Adipocyte (in vitro differentiated cells): Measurements from ENCODE around the gene UBA1.
"Not testable (repeated sequence)": the region's sequence is repeated elsewhere in the genome, so short reads cannot be mapped to it uniquely, and the experiment has no call there.

ENCODE experiments used
- DNase-seq: peaks from one replicate; pipeline ENCODE4 v3.0.0-alpha.2; 2015; ENCODE audit warnings: low read depth
- H3K27me3 ChIP-seq: replicated peaks from 2 replicates; pipeline ENCODE4 v1.7.0; 2013; ENCODE audit warnings: mild to moderate bottlenecking, low read length, moderate library complexity; ENCODE audit not compliant: control insufficient read depth, insufficient read depth
- H3K36me3 ChIP-seq: 2 replicates; pipeline ENCODE4 v1.7.0; 2013; ENCODE audit warnings: low read length, mild to moderate bottlenecking, moderate library complexity; ENCODE audit not compliant: control insufficient read depth, insufficient read depth, severe bottlenecking
- H3K4me1 ChIP-seq: 2 replicates; pipeline ENCODE4 v1.7.0; 2013; ENCODE audit warnings: mild to moderate bottlenecking, low read length, moderate library complexity; ENCODE audit not compliant: control insufficient read depth, insufficient read depth
- H3K4me3 ChIP-seq: 2 replicates; pipeline ENCODE4 v1.7.0; 2013; ENCODE audit warnings: mild to moderate bottlenecking, low read length, moderate library complexity
- H3K9ac ChIP-seq: 2 replicates; pipeline ENCODE4 v1.7.0; 2013; ENCODE audit warnings: mild to moderate bottlenecking, low read length, moderate library complexity
- H3K9me3 ChIP-seq: 2 replicates; pipeline ENCODE4 v1.7.0; 2013; ENCODE audit warnings: mild to moderate bottlenecking, low read length, moderate library complexity; ENCODE audit not compliant: control insufficient read depth

The UBA1 gene

DNA sequence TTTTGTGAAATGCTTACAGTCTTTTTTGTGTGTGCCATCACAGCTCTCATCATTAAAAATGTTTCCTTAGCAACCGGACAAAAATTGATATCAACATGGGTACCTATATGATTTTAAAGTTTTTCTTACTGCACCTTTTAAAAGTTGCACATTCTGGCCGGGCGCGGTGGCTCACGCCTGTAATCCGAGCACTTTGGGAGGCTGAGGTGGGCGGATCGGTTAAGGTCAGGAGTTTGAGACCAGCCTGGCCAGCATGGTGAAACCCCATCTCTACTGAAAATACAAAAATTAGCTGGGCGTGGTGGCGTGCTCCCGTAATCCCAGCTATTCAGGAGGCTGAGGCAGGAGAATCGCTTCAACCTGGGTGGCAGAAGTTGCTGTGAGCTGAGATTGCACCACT is 64.0 kb downstream of the UBA1 start:
- H3K36me3 ChIP-seq, H3K4me3 ChIP-seq, H3K9ac ChIP-seq, DNase-seq, H3K4me1 ChIP-seq: not testable (repeated sequence)
- Histone ChIP-seq H3K9me3 (peaks cover 11% of the 10 kb centered on the region), H3K27me3 (peaks cover 24% of the 10 kb centered on the region)
